Endothelial cell of umbilical vein (primary cell): ENCODE results near the gene PABPC4L. TPM values are rescaled to one million over a fixed set of nuclear protein-coding genes. Genes with fewer than 3 reads are reported as not detected.

Source experiments
- BruUV-seq: library from RNA; stranded (reverse); fragments of 400-500 nt; replicated peaks from 2 replicates; lab custom pipeline; 2021; lab: Mats Ljungman, UMichigan
- CTCF ChIA-PET: fragments of 300-600, 350-600 bp; sonication (Branson Sonifier 250); formaldehyde crosslinking; loops from one replicate; lab custom pipeline; 2021; ENCODE audit warnings: antibody characterized with exemption, inconsistent platforms; lab: Charles Lee
- POLR2A ChIA-PET: fragments of 300-600, 350-600 bp; sonication (Branson Sonifier 250); formaldehyde crosslinking; loops from one replicate; lab custom pipeline; 2021; ENCODE audit warnings: antibody characterized with exemption, inconsistent platforms; lab: Charles Lee
- DNase-seq: peaks from one replicate; pipeline ENCODE4 v3.0.0-alpha.2; 2011; ENCODE audit warnings: low read depth, low spot score
- FAIRE-seq: peaks from 2 replicates; lab custom pipeline; 2011; peaks lifted over from hg19 to GRCh38; lab: Jason Lieb, UNC
- H2AFZ ChIP-seq: 2 replicates; pipeline ENCODE4 v1.6.0; 2012; ENCODE audit warnings: low read depth, low read length, control low read depth, inconsistent platforms
- H3K27ac ChIP-seq: 2 replicates; pipeline ENCODE4 v1.5.1; 2011; ENCODE audit warnings: low read depth, mild to moderate bottlenecking, control low read depth, low read length, moderate library complexity; ENCODE audit not compliant: insufficient read depth
- H3K27me3 ChIP-seq, 2 experiments: 2 replicates each; pipeline versions ENCODE4 v1.6.0 to v1.6.1; 2011; ENCODE audit warnings: low read length in 2 of 2, mixed read lengths in 1 of 2; ENCODE audit not compliant: control insufficient read depth in 2 of 2, insufficient read depth in 2 of 2
- H3K36me3 ChIP-seq, 2 experiments: 2 replicates in 1 of 2; 3 replicates in 1 of 2; pipeline ENCODE4 v1.5.1; 2011; ENCODE audit warnings: low read length in 2 of 2, mild to moderate bottlenecking in 1 of 2, moderate library complexity in 1 of 2; ENCODE audit not compliant: control insufficient read depth in 2 of 2, insufficient read depth in 2 of 2; ENCODE audit errors: extremely low read depth in 1 of 2
- H3K4me1 ChIP-seq: 3 replicates; pipeline ENCODE4 v1.5.1; 2011; ENCODE audit warnings: mild to moderate bottlenecking, low read length; ENCODE audit not compliant: control insufficient read depth, insufficient read depth; ENCODE audit errors: extremely low read depth
- H3K4me2 ChIP-seq: 2 replicates; pipeline ENCODE4 v1.6.1; 2011; ENCODE audit warnings: low read length, control low read depth, mixed read lengths; ENCODE audit not compliant: insufficient read depth
- H3K4me3 ChIP-seq, 3 experiments: fragments of 200-600 bp in 1 of 3; sonication (generic), shearing (Covaris generic) in 1 of 3; replicated peaks in 1 of 3; 2 replicates each; pipeline ENCODE4 v1.5.1; 2011 to 2016; ENCODE audit warnings: control low read depth in 3 of 3, low read length in 3 of 3, mild to moderate bottlenecking in 2 of 3, inconsistent platforms in 1 of 3, low read depth in 1 of 3, moderate library complexity in 1 of 3; ENCODE audit not compliant: insufficient read depth in 1 of 3
- H3K79me2 ChIP-seq: 2 replicates; pipeline ENCODE4 v1.6.0; 2012; ENCODE audit warnings: low read length, inconsistent platforms; ENCODE audit not compliant: control insufficient read depth, insufficient read depth
- H3K9ac ChIP-seq: replicated peaks from 2 replicates; pipeline ENCODE3; 2011; ENCODE audit warnings: low read length, control low read depth; ENCODE audit not compliant: insufficient read depth; ENCODE audit errors: extremely low read depth
- H3K9me1 ChIP-seq: replicated peaks from 3 replicates; pipeline ENCODE4 v1.6.0; 2011; ENCODE audit warnings: mild to moderate bottlenecking, low read length; ENCODE audit not compliant: control insufficient read depth, insufficient read depth; ENCODE audit errors: extremely low read depth
- H3K9me3 ChIP-seq: replicated peaks from 2 replicates; pipeline ENCODE4 v1.5.1; 2012; ENCODE audit warnings: low read length, inconsistent platforms; ENCODE audit not compliant: control insufficient read depth, insufficient read depth
- H4K20me1 ChIP-seq: replicated peaks from 2 replicates; pipeline ENCODE3; 2011; ENCODE audit warnings: mild to moderate bottlenecking, low read length; ENCODE audit not compliant: control insufficient read depth, insufficient read depth; ENCODE audit errors: extremely low read depth
- EZH2 ChIP-seq: IDR thresholded peaks from 2 replicates; pipeline ENCODE4 v1.6.1; 2012; ENCODE audit warnings: borderline replicate concordance, low read depth, mild to moderate bottlenecking, moderate library complexity, low read length, inconsistent platforms; ENCODE audit not compliant: severe bottlenecking
- GATA2 ChIP-seq: IDR thresholded peaks from 2 replicates; pipeline ENCODE4 v1.7.0; 2011; ENCODE audit warnings: low read depth, mild to moderate bottlenecking, moderate library complexity, mixed read lengths, low read length; ENCODE audit not compliant: insufficient read length, insufficient read depth
- JUN ChIP-seq: IDR thresholded peaks from 2 replicates; pipeline ENCODE4 v1.6.1; 2011; ENCODE audit warnings: borderline replicate concordance, low read depth; ENCODE audit not compliant: insufficient read length, insufficient read depth
- POLR2A ChIP-seq: IDR thresholded peaks from 2 replicates; pipeline ENCODE4 v1.6.1; 2012; ENCODE audit warnings: low read depth, mild to moderate bottlenecking, control low read depth, low read length
- POLR2AphosphoS5 ChIP-seq: IDR thresholded peaks from 2 replicates; pipeline ENCODE4 v1.6.1; 2012; ENCODE audit warnings: low read depth, mild to moderate bottlenecking, control low read depth, low read length, moderate library complexity; ENCODE audit not compliant: insufficient read depth
- dilution Hi-C: fragments of 300-500 bp; cut with MboI; formaldehyde crosslinking; loops from one replicate; pipeline ENCODE4 v1.15.0; 2019; ENCODE audit warnings: low sequenced_read_pairs; ENCODE audit not compliant: extremely low pct_ligation_motif_present
- intact Hi-C: fragments of 100-400 bp; cut with micrococcal nuclease; formaldehyde crosslinking; loops from one replicate; pipeline ENCODE4 v1.10.0; 2022
- polyA plus RNA-seq, 4 experiments: library from polyadenylated mRNA; depleted of rRNA in 3 of 4; stranded (reverse) in 3 of 4; unstranded in 1 of 4; fragments of >200 nt; gene quantifications; 2 replicates each; pipeline versions ENCODE4 v1.2.1 to v1.2.3, GENCODE V29; 2011 to 2012; ENCODE audit warnings: missing spikeins in 1 of 4
- total RNA-seq: library from RNA; stranded (reverse); gene quantifications from 2 replicates; pipeline ENCODE4 v1.2.3, GENCODE V29; 2021

The PABPC4L gene
- total and polyA plus RNA-seq, 2 donors (not counting 3 experiments of a cell fraction or from before 2014, with no cell fraction given) = 0.51 to 1.3 TPM

- no TSS peak for BruUV-seq
These were observed 772 bp upstream of the PABPC4L start for GRCh38 chr4:134202166-134202956.

GRCh38 chr4:134200811-134201215, 776 bp downstream of the PABPC4L start:
- no peak for DNase-seq
- H3K36me3 ChIP-seq = no peaks in the 10 kb centered on the region
- H3K79me2 ChIP-seq = no peaks in the 10 kb centered on the region
- H3K9me1 ChIP-seq = no peaks in the 10 kb centered on the region
- no peak for FAIRE-seq
- peak overlapping the region; percentile 68 for H3K9ac ChIP-seq
- intact Hi-C loops = loop anchor here (10.0 kb wide), 1 partner anchor 1056 kb away; the partner anchor contains the start of gene PCDH10
- ChIA-PET CTCF (no interaction called here), POLR2A (no interaction called here)
- H3K9me3 ChIP-seq = no peaks in the 10 kb centered on the region
- peak overlapping the region; percentile 87 for H2AFZ ChIP-seq
- peak overlapping the region; percentile 42 to 69 (median 62) for H3K4me3 ChIP-seq
- H4K20me1 ChIP-seq = no peaks in the 10 kb centered on the region
- dilution Hi-C loops = no loop called here
- H3K4me2 ChIP-seq = peak overlapping the region; percentile 74
- no peaks in the 10 kb centered on the region for H3K27me3 ChIP-seq
- H3K27ac ChIP-seq = no peak overlapping the region
- TSS peak; percentile 40 for BruUV-seq
- H3K4me1 ChIP-seq = peaks cover 4% of the 10 kb centered on the region
- no peak for TF ChIP-seq POLR2A
- no peak for TF ChIP-seq POLR2AphosphoS5

More at GRCh38 chr4:134202166-134202956, 772 bp upstream of the PABPC4L start:
- H3K9me3 ChIP-seq = no peaks in the 10 kb centered on the region
- ChIA-PET CTCF (no interaction called here), POLR2A (no interaction called here)
- dilution Hi-C loops = no loop called here
- no peaks in the 10 kb centered on the region for H3K79me2 ChIP-seq
- TF ChIP-seq JUN = no peak
- TF ChIP-seq EZH2 = no peak
- TF ChIP-seq GATA2 = peak; percentile 45
- no peaks in the 10 kb centered on the region for H3K36me3 ChIP-seq
- peak overlapping the region; percentile 36 for H3K4me2 ChIP-seq
- peak; percentile 14 for DNase-seq
- H3K9ac ChIP-seq = no peak overlapping the region
- no peaks in the 10 kb centered on the region for H3K27me3 ChIP-seq
- no peaks in the 10 kb centered on the region for H3K9me1 ChIP-seq
- intact Hi-C loops = loop anchor here (10.0 kb wide), 1 partner anchor 1058 kb away; the partner anchor contains the start of gene PCDH10
- FAIRE-seq = no peak
- peak overlapping the region; percentile 64 for H2AFZ ChIP-seq
- H3K4me3 ChIP-seq = peak overlapping the region in 2 of 3 experiments; percentile 22 to 69
- peaks cover 4% of the 10 kb centered on the region for H3K4me1 ChIP-seq
- H4K20me1 ChIP-seq = no peaks in the 10 kb centered on the region
- no peak overlapping the region for H3K27ac ChIP-seq
